NT2/D1 (cell line): ENCODE data around the gene WDR70.

Experiments
- SUZ12 ChIP-seq: IDR thresholded peaks from 2 replicates; pipeline ENCODE4 v1.6.1; 2011; ENCODE audit not compliant: insufficient read length, insufficient read depth; ENCODE audit errors: extremely low read depth
- YY1 ChIP-seq: IDR thresholded peaks from 2 replicates; pipeline ENCODE4 v1.6.1; 2011; ENCODE audit not compliant: insufficient read length, insufficient read depth
- ZNF274 ChIP-seq: IDR thresholded peaks from 2 replicates; pipeline ENCODE4 v1.6.1; 2011; ENCODE audit warnings: mild to moderate bottlenecking, low read depth, low read length

GRCh38 chr5:37720550-37720952 is 341.4 kb downstream of the WDR70 start:
- TF ChIP-seq ZNF274 = no peak
- TF ChIP-seq YY1 = no peak
- no peak for TF ChIP-seq SUZ12
